SK-N-SH treated with all-trans-retinoic acid at 6 μM for 48 hours (cell line): Measurements from ENCODE around the gene SELENOM.

Experiments used
- ARNTL ChIP-seq: fragments of 450-650 bp; formaldehyde crosslinking; IDR thresholded peaks from 2 replicates; pipeline ENCODE4 v1.5.0; 2020; ENCODE audit warnings: low read depth, mild to moderate bottlenecking, moderate library complexity, borderline replicate concordance
- BACH2 ChIP-seq: fragments of 250-450 bp; sonication (Bioruptor Pico); IDR thresholded peaks from 2 replicates; pipeline ENCODE4 v1.9.0; 2021; ENCODE audit warnings: mild to moderate bottlenecking, borderline replicate concordance
- CREB5 ChIP-seq: fragments of 250-450 bp; sonication (Bioruptor Pico); IDR thresholded peaks from 2 replicates; pipeline ENCODE4 v1.5.1; 2020; ENCODE audit warnings: low read depth, mild to moderate bottlenecking, moderate library complexity
- CSRNP3 ChIP-seq: fragments of 250-450 bp; sonication (Bioruptor Pico); IDR thresholded peaks from 2 replicates; pipeline ENCODE4 v1.5.1; 2021; ENCODE audit warnings: mild to moderate bottlenecking, moderate library complexity
- GLIS3 ChIP-seq: fragments of 250-450 bp; sonication (Bioruptor Pico); IDR thresholded peaks from 2 replicates; pipeline ENCODE4 v1.5.0; 2020; ENCODE audit warnings: mild to moderate bottlenecking, moderate library complexity
- ISL1 ChIP-seq: fragments of 250-450 bp; sonication (Bioruptor Pico); IDR thresholded peaks from 2 replicates; pipeline ENCODE4 v2.1.2; 2022; ENCODE audit warnings: mild to moderate bottlenecking, moderate library complexity
- OSR1 ChIP-seq: fragments of 250-450 bp; sonication (Bioruptor Pico); IDR thresholded peaks from 2 replicates; pipeline ENCODE4 v1.8.0; 2022; ENCODE audit warnings: moderate library complexity, mild to moderate bottlenecking, inconsistent platforms
- PATZ1 ChIP-seq: fragments of 250-450 bp; sonication (Bioruptor Pico); IDR thresholded peaks from 2 replicates; pipeline ENCODE4 v1.8.0; 2020; ENCODE audit warnings: mild to moderate bottlenecking, moderate library complexity, borderline replicate concordance
- RARB ChIP-seq: fragments of 250-450 bp; sonication (Bioruptor Pico); IDR thresholded peaks from 2 replicates; pipeline ENCODE4 v1.8.0; 2021; ENCODE audit warnings: mild to moderate bottlenecking, moderate library complexity
- TOX ChIP-seq: fragments of 250-450 bp; sonication (Bioruptor Pico); IDR thresholded peaks from 2 replicates; pipeline ENCODE4 v1.8.0; 2021; ENCODE audit warnings: mild to moderate bottlenecking, moderate library complexity, borderline replicate concordance
- ZFP30 ChIP-seq: fragments of 450-650 bp; formaldehyde crosslinking; IDR thresholded peaks from 2 replicates; pipeline ENCODE4 v1.5.0; 2022; ENCODE audit warnings: mild to moderate bottlenecking, moderate library complexity
- ZNF8 ChIP-seq: fragments of 450-650 bp; formaldehyde crosslinking; IDR thresholded peaks from 2 replicates; pipeline ENCODE4 v1.5.0; 2020; ENCODE audit warnings: mild to moderate bottlenecking, moderate library complexity

- no peak for TF ChIP-seq GLIS3
- no peak for TF ChIP-seq ZNF8 (CRISPR knock-in tag)
- no peak for TF ChIP-seq OSR1 (CRISPR knock-in tag)
- TF ChIP-seq ZFP30 (CRISPR knock-in tag) = no peak
- no peak for TF ChIP-seq RARB (CRISPR knock-in tag)
- TF ChIP-seq BACH2 = no peak
- no peak for TF ChIP-seq ARNTL (CRISPR knock-in tag)
- no peak for TF ChIP-seq TOX (CRISPR knock-in tag)
- TF ChIP-seq CSRNP3 (CRISPR knock-in tag) = no peak
- no peak for TF ChIP-seq PATZ1 (CRISPR knock-in tag)
- TF ChIP-seq ISL1 (CRISPR knock-in tag) = no peak
- TF ChIP-seq CREB5 (CRISPR knock-in tag) = no peak
These were observed 12.9 kb upstream of the SELENOM start for GRCh38 chr22:31120230-31120629.
